ENCODE data around the gene DACT1. TPM values are rescaled to one million over a fixed set of nuclear protein-coding genes. Genes with fewer than 3 reads are reported as not detected.

The DACT1 gene
- total RNA-seq, 2 experiments from 2014 or later = 0.58 to 1.1 TPM

Other genes starting within 250 kb of the DACT1 start
- gene TOMM20L, start 242.0 kb upstream of the DACT1 start, total RNA-seq = not detected
- 10 to 100 TPM; 34.6 to 37.7 TPM for gene TIMM9, start 210.4 kb upstream of the DACT1 start, total RNA-seq
- 10 to 100 TPM; 24.9 to 27.0 TPM for gene KIAA0586, start 210.2 kb upstream of the DACT1 start, total RNA-seq

Data from activated CD8-positive, alpha-beta T cell treated with anti-CD3 and anti-CD28 coated beads, Interleukin-2, amount 10 ng/mL, durations not matched to agents 7 days and 5 days (primary cell).